Type B pancreatic cell (in vitro differentiated cells): ENCODE data around the gene NOC2L. TPM values are rescaled to one million over a fixed set of nuclear protein-coding genes. Genes with fewer than 3 reads are reported as not detected.

Source experiments
- DNase-seq: peaks from one replicate; pipeline ENCODE4 v3.0.0; 2021; ENCODE audit warnings: mixed read lengths; ENCODE audit not compliant: unreplicated experiment; ENCODE audit errors: extremely low spot score
- H3K27ac Mint-ChIP-seq: 2 replicates; pipeline ENCODE4 v1.8.0; 2021; ENCODE audit warnings: mild to moderate bottlenecking, mixed read lengths
- H3K27me3 Mint-ChIP-seq: 2 replicates; pipeline ENCODE4 v1.8.0; 2021; ENCODE audit warnings: mixed read lengths
- H3K36me3 Mint-ChIP-seq: 2 replicates; pipeline ENCODE4 v1.8.0; 2021; ENCODE audit warnings: mixed read lengths
- H3K4me1 Mint-ChIP-seq: one replicate; pipeline ENCODE4 v1.8.0; 2021; ENCODE audit warnings: mixed read lengths; ENCODE audit not compliant: unreplicated experiment
- H3K4me3 Mint-ChIP-seq: 2 replicates; pipeline ENCODE4 v1.8.0; 2021; ENCODE audit warnings: mild to moderate bottlenecking, mixed read lengths
- H3K9me3 Mint-ChIP-seq: 2 replicates; pipeline ENCODE4 v1.8.0; 2021; ENCODE audit warnings: mixed read lengths
- CTCF ChIP-seq: fragments of 200-600 bp; sonication (generic); conservative IDR thresholded peaks from 2 replicates; pipeline ENCODE4 v1.5.0; 2021; ENCODE audit warnings: antibody characterized with exemption, mild to moderate bottlenecking
- total RNA-seq: library from RNA; stranded (reverse); gene quantifications from 2 replicates; pipeline ENCODE4 v1.2.1, GENCODE V29; 2021; ENCODE audit warnings: low replicate concordance

Gene NOC2L
- total RNA-seq, 1 donor from 2014 or later: 87.2 TPM

- Mint-ChIP-seq H3K4me3 (peak overlapping the region; percentile 12), H3K36me3 (peaks cover 13% of the 10 kb centered on the region), H3K4me1 (peaks cover 12% of the 10 kb centered on the region), H3K27ac (no peak overlapping the region), H3K27me3 (no peaks in the 10 kb centered on the region), H3K9me3 (no peaks in the 10 kb centered on the region)
- no peak for DNase-seq
- TF ChIP-seq CTCF: no peak
These were observed 4.1 kb downstream of the NOC2L start for GRCh38 chr1:954927-955326.

GRCh38 chr1:953524-954320 is 5.3 kb downstream of the NOC2L start:
- Mint-ChIP-seq H3K27me3 (no peaks in the 10 kb centered on the region), H3K27ac (no peak overlapping the region), H3K9me3 (no peaks in the 10 kb centered on the region), H3K4me3 (no peak overlapping the region), H3K36me3 (peaks cover 18% of the 10 kb centered on the region), H3K4me1 (peaks cover 12% of the 10 kb centered on the region)
- no peak for DNase-seq
- TF ChIP-seq CTCF: no peak

GRCh38 chr1:952603-953002 is 6.5 kb downstream of the NOC2L start:
- Mint-ChIP-seq H3K27ac (no peak overlapping the region), H3K4me3 (no peak overlapping the region), H3K4me1 (peaks cover 3% of the 10 kb centered on the region), H3K27me3 (no peaks in the 10 kb centered on the region), H3K9me3 (no peaks in the 10 kb centered on the region), H3K36me3 (peaks cover 16% of the 10 kb centered on the region)
- no peak for TF ChIP-seq CTCF
- no peak for DNase-seq

GRCh38 chr1:952201-952600 is 6.9 kb downstream of the NOC2L start:
- no peak overlapping the region for H3K27ac Mint-ChIP-seq
- H3K36me3 Mint-ChIP-seq: peaks cover 14% of the 10 kb centered on the region

GRCh38 chr1:951364-951763 is 7.7 kb downstream of the NOC2L start:
- H3K27ac Mint-ChIP-seq: no peak overlapping the region
- peaks cover 17% of the 10 kb centered on the region for H3K36me3 Mint-ChIP-seq
- H3K9me3 Mint-ChIP-seq: no peaks in the 10 kb centered on the region
- no peak overlapping the region for H3K4me3 Mint-ChIP-seq
- peak; percentile 62 for TF ChIP-seq CTCF
- no peak for DNase-seq
- no peaks in the 10 kb centered on the region for H3K27me3 Mint-ChIP-seq
- H3K4me1 Mint-ChIP-seq: no peaks in the 10 kb centered on the region

More at GRCh38 chr1:952201-952600, 6.9 kb downstream of the NOC2L start:
- no peaks in the 10 kb centered on the region for H3K4me1 Mint-ChIP-seq
- no peak overlapping the region for H3K4me3 Mint-ChIP-seq
- no peak for TF ChIP-seq CTCF
- H3K9me3 Mint-ChIP-seq: no peaks in the 10 kb centered on the region
- DNase-seq: no peak
- H3K27me3 Mint-ChIP-seq: no peaks in the 10 kb centered on the region
